GM18508 (cell line): Measurements from ENCODE around the gene TCF4.

Experiments used
- ATAC-seq: cut with Tn5 transposase; IDR thresholded peaks from one replicate; pipeline ENCODE4 v1.9.1; 2021; ENCODE audit warnings: moderate number of reproducible peaks; ENCODE audit not compliant: insufficient read depth, unreplicated experiment

The TCF4 gene

GRCh38 chr18:55338978-55339650, 248.9 kb downstream of the TCF4 start:
- ATAC-seq = no peak

DNA sequence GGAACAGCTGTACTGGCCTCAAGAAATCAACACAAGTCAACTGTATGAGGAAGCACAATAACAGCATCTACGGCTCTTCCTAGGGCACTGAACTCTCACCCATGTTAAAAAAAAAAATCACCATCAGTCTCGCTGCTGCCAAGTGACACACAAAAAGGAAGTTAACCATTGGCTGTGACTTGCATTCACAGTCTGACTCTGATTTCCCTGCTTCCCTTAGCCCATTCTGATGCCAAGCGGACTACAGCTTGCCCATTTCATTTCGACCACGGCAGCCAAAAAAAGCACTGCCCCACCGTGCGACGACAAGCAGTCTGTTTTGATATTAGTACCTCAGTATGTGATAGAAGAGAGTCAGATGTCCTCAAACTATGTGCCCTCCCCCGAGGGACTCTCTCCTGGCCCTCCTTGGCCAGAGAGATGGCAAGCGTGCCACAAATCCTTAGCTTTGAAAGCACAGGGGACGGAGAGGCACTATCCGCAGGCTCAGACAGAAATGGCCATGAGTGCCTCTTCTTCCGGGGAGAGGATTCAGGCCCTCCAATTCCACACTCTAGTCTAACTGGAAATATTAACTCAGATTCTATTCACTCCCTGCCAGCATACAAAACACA, 250.0 kb downstream of the TCF4 start:
- ATAC-seq = no peak

- ATAC-seq = no peak
Measured at GRCh38 chr18:55337138-55337537, 250.9 kb downstream of the TCF4 start.

DNA sequence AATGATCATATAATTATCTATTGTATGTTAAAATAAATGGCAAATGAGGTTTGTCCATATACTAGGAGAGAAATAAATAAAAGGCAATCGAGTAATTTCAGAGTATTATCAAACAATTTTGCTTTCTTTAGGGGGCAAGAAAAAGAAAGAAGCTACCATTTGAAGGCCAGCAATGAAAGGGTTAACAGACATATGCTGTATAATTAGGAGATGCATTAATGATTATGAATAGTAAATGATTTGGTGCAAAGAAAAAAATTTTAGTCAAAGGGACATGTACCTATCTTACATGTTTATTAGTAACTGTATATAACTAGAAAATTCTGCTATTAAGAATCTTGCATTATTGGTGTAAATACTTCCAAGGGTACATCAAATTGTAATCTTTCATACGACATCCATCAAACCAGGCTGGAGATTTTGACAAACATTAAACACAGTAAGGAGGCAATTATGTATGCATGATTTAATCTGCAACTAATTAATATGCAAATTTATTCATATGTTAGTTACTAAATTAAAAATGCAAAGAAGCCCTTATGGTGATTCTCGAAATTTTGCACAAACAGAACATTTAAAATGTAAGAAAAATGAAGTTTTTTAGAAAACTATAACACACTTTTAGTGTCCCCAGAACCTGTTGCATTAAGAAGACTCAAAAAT, 251.4 kb downstream of the TCF4 start:
- ATAC-seq = no peak

GRCh38 chr18:55334875-55335274, 253.1 kb downstream of the TCF4 start:
- no peak for ATAC-seq

- ATAC-seq = no peak
Measured at GRCh38 chr18:55331301-55331700, 256.7 kb downstream of the TCF4 start.

DNA sequence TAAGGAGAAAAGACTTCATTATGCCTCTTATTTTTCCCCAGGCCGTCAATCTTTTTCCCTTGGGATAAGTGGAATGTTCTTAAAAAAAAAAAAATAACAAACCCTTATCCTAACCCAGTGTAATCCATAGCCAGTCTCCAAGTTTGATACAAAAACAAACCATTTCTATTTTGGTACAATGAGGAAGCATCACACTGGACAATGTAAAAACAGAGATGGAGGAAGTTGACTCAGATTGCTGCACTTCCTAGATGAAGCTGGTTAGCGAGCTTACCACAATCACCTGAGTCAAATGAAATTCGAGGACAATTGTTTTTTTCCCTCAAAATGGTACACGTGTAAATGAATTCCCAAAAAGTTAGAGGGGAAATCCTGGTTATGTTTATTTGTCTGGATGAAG, 259.7 kb downstream of the TCF4 start:
- ATAC-seq = no peak

DNA sequence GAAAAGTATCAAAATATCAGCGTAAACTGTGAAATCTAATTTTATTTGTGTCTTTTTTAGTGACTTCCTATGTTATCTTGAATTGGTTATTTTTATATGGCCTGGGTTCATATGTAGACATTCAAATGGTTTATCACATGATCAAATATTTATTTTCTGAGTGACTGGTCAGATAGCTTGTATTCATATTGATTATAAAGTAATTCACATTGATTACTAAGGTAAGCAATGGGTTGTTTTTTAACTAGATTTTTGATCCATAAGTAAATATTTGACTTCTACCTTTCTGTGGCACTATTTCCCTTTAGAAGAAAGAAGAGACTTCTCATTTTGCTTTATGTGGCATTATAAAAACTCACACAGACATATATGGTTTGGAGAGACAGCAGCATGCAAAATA, 260.5 kb downstream of the TCF4 start:
- no peak for ATAC-seq

GRCh38 chr18:55326134-55326533, 261.9 kb downstream of the TCF4 start:
- ATAC-seq = no peak

- no peak for ATAC-seq
Measured at GRCh38 chr18:55324166-55324565, 263.8 kb downstream of the TCF4 start.

GRCh38 chr18:55323051-55323994, 264.7 kb downstream of the TCF4 start:
- no peak for ATAC-seq

DNA sequence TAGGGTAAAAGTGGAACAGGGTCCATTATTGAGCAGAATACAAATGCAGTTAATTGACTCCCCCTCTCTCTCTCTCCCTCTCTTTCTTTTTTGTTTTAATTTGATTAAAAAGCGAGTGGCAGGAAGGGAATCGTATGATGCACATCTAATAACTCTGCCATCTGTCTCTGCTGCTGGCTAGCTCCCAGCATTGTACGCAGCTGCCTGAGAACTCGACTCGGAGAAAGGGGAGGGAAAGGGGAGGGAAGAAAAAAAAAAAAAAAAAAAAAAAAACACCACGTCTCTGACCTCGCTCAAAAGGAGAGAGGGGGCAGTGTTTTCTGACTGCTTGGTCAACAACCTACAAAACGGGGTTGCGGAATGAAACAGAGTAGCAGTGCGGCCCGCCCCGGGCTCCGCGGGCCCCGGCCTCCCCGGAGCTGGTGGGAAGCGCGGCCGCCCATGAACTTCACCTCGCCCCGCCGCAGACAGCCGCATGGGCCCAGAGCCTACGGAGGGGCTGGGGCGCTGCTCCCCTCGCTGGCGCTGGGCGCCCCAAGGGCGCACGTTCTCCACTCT, 265.7 kb downstream of the TCF4 start:
- ATAC-seq = peak; percentile 44

GRCh38 chr18:55321265-55322177, 266.5 kb downstream of the TCF4 start:
- peak; percentile 45 for ATAC-seq

GRCh38 chr18:55320424-55321264, 267.3 kb downstream of the TCF4 start:
- ATAC-seq = no peak

DNA sequence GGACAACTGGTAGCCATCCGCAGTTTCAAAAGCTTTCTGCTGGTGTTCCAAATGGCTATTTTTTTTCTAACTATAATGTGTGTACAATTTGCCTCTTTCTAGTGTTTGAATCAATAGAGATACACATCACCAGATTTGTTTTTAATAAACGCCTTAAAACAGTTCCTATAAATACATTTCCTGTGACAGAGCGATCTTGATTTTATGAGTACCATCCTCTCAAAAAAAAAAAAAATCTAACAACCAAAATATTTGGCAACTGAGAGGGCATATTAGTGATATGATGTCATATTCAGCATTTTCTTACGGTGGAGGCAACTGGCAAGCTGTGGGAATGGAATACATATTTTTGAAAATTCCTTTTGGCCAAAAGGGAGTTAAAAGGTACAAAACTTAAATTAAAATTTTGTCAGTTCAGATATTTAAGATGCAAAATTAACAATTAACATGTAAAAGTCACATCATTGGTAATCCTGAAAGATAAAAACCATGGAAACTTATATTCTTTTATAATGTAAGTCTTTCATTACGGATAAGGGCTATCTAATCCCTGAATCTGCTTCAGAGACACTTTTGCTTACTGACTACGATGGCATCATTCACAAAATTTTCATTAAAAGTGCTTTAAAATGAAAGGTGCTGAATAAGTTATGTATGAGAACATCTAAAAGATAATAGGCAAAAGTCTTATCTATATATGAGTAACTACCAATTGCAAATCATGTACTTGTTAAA, 268.4 kb downstream of the TCF4 start:
- no peak for ATAC-seq

DNA sequence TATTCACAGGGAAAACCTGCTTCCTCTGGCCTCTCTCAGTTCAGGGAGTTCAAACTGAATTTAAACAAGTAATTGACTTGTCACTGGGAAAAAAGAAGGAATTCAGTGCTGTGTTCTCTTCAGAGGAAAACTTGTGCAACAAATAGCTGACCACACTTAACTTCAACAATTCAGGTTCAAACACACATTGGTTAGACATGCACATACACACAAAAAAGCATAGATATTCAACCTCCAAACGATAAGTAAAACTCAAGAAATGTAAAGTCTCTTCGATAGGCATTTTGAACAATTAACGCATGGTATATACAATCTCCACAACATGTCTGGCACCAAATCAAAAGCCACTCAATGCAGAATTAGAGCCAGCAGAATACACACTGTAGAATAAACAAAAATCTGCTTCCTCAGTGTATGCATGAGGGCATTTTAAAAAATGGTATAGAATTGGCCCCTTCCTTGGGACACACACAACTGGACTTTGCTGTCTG, 269.0 kb downstream of the TCF4 start:
- no peak for ATAC-seq

- ATAC-seq = no peak
Measured at GRCh38 chr18:55317864-55318263, 270.1 kb downstream of the TCF4 start.

DNA sequence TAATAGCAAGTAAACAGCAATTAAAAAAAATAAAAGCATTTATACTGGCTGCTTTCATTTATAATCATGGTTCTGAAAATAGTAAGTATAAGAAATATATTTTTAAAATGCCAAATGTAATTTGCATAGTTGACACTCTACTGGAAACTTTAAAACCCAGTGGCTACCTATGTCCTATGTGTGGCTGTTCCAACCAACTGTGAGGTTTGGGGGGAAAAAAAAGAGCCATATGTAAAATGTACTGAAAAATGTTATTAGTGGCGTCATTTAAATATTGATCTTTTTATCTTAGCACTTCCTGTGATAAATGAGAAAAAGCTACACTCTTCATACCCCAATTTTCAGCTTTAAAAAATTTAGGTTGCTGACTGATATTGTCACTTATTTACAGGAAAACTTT, 270.7 kb downstream of the TCF4 start:
- no peak for ATAC-seq
